H1 (cell line): ENCODE data around the gene ESD. TPM values are rescaled to one million over a fixed set of nuclear protein-coding genes. Genes with fewer than 3 reads are reported as not detected.

ENCODE experiments used
- CTCF ChIA-PET: fragments of 300-600 bp; sonication (Branson Sonifier 250); formaldehyde crosslinking; loops from one replicate; lab custom pipeline; 2021; ENCODE audit not compliant: partially characterized antibody; lab: Charles Lee
- POLR2A ChIA-PET: fragments of 300-600 bp; sonication (Branson Sonifier 250); formaldehyde crosslinking; loops from one replicate; lab custom pipeline; 2021; ENCODE audit warnings: inconsistent platforms; ENCODE audit not compliant: partially characterized antibody; lab: Charles Lee
- DNase-seq, 2 experiments: peaks; one replicate each; pipeline versions ENCODE4 v3.0.0 to v3.0.0-alpha.2; 2010 to 2022; ENCODE audit warnings: low spot score in 2 of 2, low read depth in 1 of 2, mixed read lengths in 1 of 2
- FAIRE-seq: peaks from 2 replicates; lab custom pipeline; 2011; peaks lifted over from hg19 to GRCh38; lab: Jason Lieb, UNC
- H2AFZ ChIP-seq: 2 replicates; pipeline ENCODE4 v1.8.1; 2012; ENCODE audit warnings: low read length, inconsistent platforms
- H2AK5ac ChIP-seq: 2 replicates; pipeline ENCODE4 v1.6.1; 2013; ENCODE audit warnings: low read depth, low read length
- H2BK120ac ChIP-seq: replicated peaks from 2 replicates; pipeline ENCODE3; 2013; ENCODE audit warnings: low read depth, low read length, inconsistent platforms
- H2BK12ac ChIP-seq: 2 replicates; pipeline ENCODE4 v1.6.1; 2013; ENCODE audit warnings: low read depth, low read length
- H2BK15ac ChIP-seq: 2 replicates; pipeline ENCODE4 v1.6.1; 2013; ENCODE audit warnings: low read length
- H2BK20ac ChIP-seq: 2 replicates; pipeline ENCODE4 v1.6.1; 2013; ENCODE audit warnings: low read length
- H2BK5ac ChIP-seq: 2 replicates; pipeline ENCODE4 v1.6.1; 2013; ENCODE audit warnings: low read depth, low read length
- H3K14ac ChIP-seq: 2 replicates; pipeline ENCODE4 v1.6.1; 2013; ENCODE audit warnings: inconsistent platforms; ENCODE audit not compliant: insufficient read length
- H3K18ac ChIP-seq: 2 replicates; pipeline ENCODE4 v1.6.1; 2013; ENCODE audit warnings: low read length; ENCODE audit errors: extremely low read depth
- H3K23ac ChIP-seq: 2 replicates; pipeline ENCODE4 v1.6.1; 2013; ENCODE audit warnings: inconsistent platforms; ENCODE audit not compliant: insufficient read length
- H3K23me2 ChIP-seq: 2 replicates; pipeline ENCODE4 v1.6.1; 2013; ENCODE audit warnings: low read depth, low read length
- H3K27ac ChIP-seq: 2 replicates; pipeline ENCODE4 v1.6.1; 2011; ENCODE audit warnings: low read depth, low read length, inconsistent platforms
- H3K27me3 ChIP-seq, 4 experiments: replicated peaks in 1 of 4; 1 replicate in 1 of 4; 2 replicates in 3 of 4; pipeline versions ENCODE4 v1.6.1 to v1.8.1; 2011 to 2013; ENCODE audit warnings: low read length in 3 of 4, mild to moderate bottlenecking in 3 of 4, inconsistent platforms in 2 of 4, mixed read lengths in 2 of 4, moderate library complexity in 1 of 4; ENCODE audit not compliant: control insufficient read depth in 3 of 4, insufficient read depth in 3 of 4; ENCODE audit errors: extremely low read depth in 1 of 4
- H3K36me3 ChIP-seq, 4 experiments: 2 replicates each; pipeline versions ENCODE4 v1.6.1 to v1.8.1; 2011 to 2013; ENCODE audit warnings: mild to moderate bottlenecking in 4 of 4, low read length in 3 of 4, moderate library complexity in 2 of 4, control low read depth in 1 of 4, inconsistent platforms in 1 of 4; ENCODE audit not compliant: insufficient read depth in 4 of 4, control insufficient read depth in 2 of 4
- H3K4ac ChIP-seq: replicated peaks from 2 replicates; pipeline ENCODE3; 2013; ENCODE audit warnings: low read length, low read depth, mixed read lengths, inconsistent platforms; ENCODE audit not compliant: insufficient read length
- H3K4me1 ChIP-seq, 4 experiments: replicated peaks in 1 of 4; 1 replicate in 1 of 4; 2 replicates in 3 of 4; pipeline versions ENCODE4 v1.6.1 to v1.8.1; 2011 to 2013; ENCODE audit warnings: low read length in 3 of 4, inconsistent platforms in 2 of 4, mixed read lengths in 1 of 4; ENCODE audit not compliant: insufficient read depth in 4 of 4, control insufficient read depth in 3 of 4
- H3K4me2 ChIP-seq, 2 experiments: 2 replicates each; pipeline versions ENCODE4 v1.6.1 to v1.8.1; 2011 to 2013; ENCODE audit warnings: low read depth in 2 of 2, low read length in 2 of 2, control low read depth in 1 of 2, inconsistent platforms in 1 of 2, mild to moderate bottlenecking in 1 of 2; ENCODE audit not compliant: insufficient read depth in 1 of 2
- H3K4me3 ChIP-seq, 4 experiments: fragments of 200-600, 300-600 bp in 1 of 4; sonication (generic), shearing (Covaris generic), sonication (Bioruptor Twin) in 1 of 4; 2 replicates each; pipeline versions ENCODE4 v1.5.1 to v1.8.1; 2011 to 2016; ENCODE audit warnings: low read length in 4 of 4, low read depth in 3 of 4, control low read depth in 2 of 4, inconsistent platforms in 2 of 4, mild to moderate bottlenecking in 2 of 4, mixed read lengths in 1 of 4, moderate library complexity in 1 of 4; ENCODE audit not compliant: insufficient read depth in 2 of 4; ENCODE audit errors: extremely low read depth in 1 of 4
- H3K56ac ChIP-seq: replicated peaks from 2 replicates; pipeline ENCODE3; 2013; ENCODE audit warnings: low read depth, mild to moderate bottlenecking, mixed read lengths, low read length, inconsistent platforms; ENCODE audit not compliant: insufficient read length
- H3K79me1 ChIP-seq: 2 replicates; pipeline ENCODE4 v1.6.1; 2013; ENCODE audit warnings: low read depth, low read length, control low read depth
- H3K79me2 ChIP-seq, 2 experiments: 2 replicates each; pipeline versions ENCODE4 v1.6.1 to v1.8.1; 2012 to 2013; ENCODE audit warnings: low read length in 2 of 2, mild to moderate bottlenecking in 2 of 2, inconsistent platforms in 1 of 2; ENCODE audit not compliant: insufficient read depth in 2 of 2, control insufficient read depth in 1 of 2
- H3K9ac ChIP-seq, 4 experiments: replicated peaks in 1 of 4; 1 replicate in 1 of 4; 2 replicates in 3 of 4; pipeline versions ENCODE4 v1.6.1 to v1.8.1; 2011 to 2013; ENCODE audit warnings: low read depth in 3 of 4, low read length in 3 of 4, control low read depth in 2 of 4, mild to moderate bottlenecking in 2 of 4, moderate library complexity in 2 of 4, inconsistent platforms in 1 of 4; ENCODE audit errors: extremely low read depth in 1 of 4
- H3K9me3 ChIP-seq, 2 experiments: 2 replicates each; pipeline versions ENCODE4 v1.6.1 to v1.8.1; 2012 to 2013; ENCODE audit warnings: mild to moderate bottlenecking in 2 of 2, moderate library complexity in 2 of 2, control low read depth in 1 of 2, inconsistent platforms in 1 of 2, low read depth in 1 of 2, low read length in 1 of 2, mixed read lengths in 1 of 2; ENCODE audit not compliant: insufficient read depth in 2 of 2
- H4K20me1 ChIP-seq, 2 experiments: replicated peaks in 1 of 2; 2 replicates each; pipeline versions ENCODE3 to v1.8.1; 2011 to 2013; ENCODE audit warnings: inconsistent platforms in 2 of 2, low read length in 2 of 2, mild to moderate bottlenecking in 1 of 2; ENCODE audit not compliant: insufficient read depth in 2 of 2, control insufficient read depth in 1 of 2
- H4K5ac ChIP-seq: 2 replicates; pipeline ENCODE4 v1.6.1; 2013; ENCODE audit warnings: low read length, low read depth, mixed read lengths, inconsistent platforms; ENCODE audit not compliant: insufficient read length
- H4K8ac ChIP-seq: 2 replicates; pipeline ENCODE4 v1.8.0; 2013; ENCODE audit warnings: mild to moderate bottlenecking, moderate library complexity, low read length, inconsistent platforms; ENCODE audit not compliant: insufficient read depth; ENCODE audit errors: extremely low read depth
- H4K91ac ChIP-seq: replicated peaks from 2 replicates; pipeline ENCODE3; 2013; ENCODE audit warnings: low read length, mixed read lengths, inconsistent platforms; ENCODE audit not compliant: insufficient read length
- CHD2 ChIP-seq: IDR thresholded peaks from 2 replicates; pipeline ENCODE4 v1.6.1; 2012; ENCODE audit warnings: low read length, improper control_type of control experiment
- JUN ChIP-seq: IDR thresholded peaks from 2 replicates; pipeline ENCODE4 v1.6.1; 2011; ENCODE audit warnings: low read depth, mild to moderate bottlenecking, improper control_type of control experiment, low read length
- POU5F1 ChIP-seq: IDR thresholded peaks from 2 replicates; pipeline ENCODE4 v1.6.1; 2011; ENCODE audit warnings: low read depth, mild to moderate bottlenecking, low read length, moderate library complexity
- SUZ12 ChIP-seq: fragments of 200-600 bp; sonication (generic); IDR thresholded peaks from 2 replicates; pipeline ENCODE4 v1.6.1; 2012; ENCODE audit warnings: mild to moderate bottlenecking, inconsistent platforms, low read length, moderate library complexity, mixed read lengths
- TAF1 ChIP-seq: IDR thresholded peaks from 2 replicates; pipeline ENCODE4 v1.6.1; 2011; ENCODE audit warnings: mild to moderate bottlenecking, low read depth, low read length
- USF2 ChIP-seq: IDR thresholded peaks from 2 replicates; pipeline ENCODE4 v1.6.1; 2011; ENCODE audit warnings: low read length, improper control_type of control experiment
- polyA plus RNA-seq, 7 experiments: library from polyadenylated mRNA; depleted of rRNA in 3 of 7; stranded (reverse) in 5 of 7; unstranded in 2 of 7; fragments of >200 nt in 5 of 7; fragments of 200-250 nt in 2 of 7; gene quantifications; 1 replicate in 5 of 7; 2 replicates in 1 of 7; 4 replicates in 1 of 7; pipeline versions ENCODE4 v1.2.1 to v1.2.3, GENCODE V29; 2011 to 2013; ENCODE audit warnings: missing spikeins in 2 of 7, mixed read lengths in 2 of 7
- total RNA-seq: library from RNA; stranded (reverse); fragmentation: NEBNext Ultra II Directional; extraction: Animal tissue kit (Norgen Biotek cat#: 25700); gene quantifications from 2 replicates; pipeline ENCODE4 v1.2.1, GENCODE V29; 2021

ESD gene
- total and polyA plus RNA-seq, 2 of the 8 experiments (the other 6 are each of a cell fraction or from before 2014, with no cell fraction given) = 40.3 to 55.8 TPM

GRCh38 chr13:46771693-46772092 lies 25.3 kb downstream of the ESD start:
- Histone ChIP-seq H2BK20ac (no peak overlapping the region), H3K18ac (no peak overlapping the region), H3K23me2 (no peaks in the 10 kb centered on the region), H2BK15ac (no peak overlapping the region), H3K4me3 (no peak overlapping the region), H2BK120ac (no peak overlapping the region), H3K4ac (no peak overlapping the region), H4K91ac (no peak overlapping the region), H3K79me1 (no peaks in the 10 kb centered on the region), H4K5ac (no peak overlapping the region), H3K79me2 (no peaks in the 10 kb centered on the region), H3K27me3 (no peaks in the 10 kb centered on the region), H3K23ac (no peak overlapping the region), H3K4me2 (no peak overlapping the region), H3K4me1 (no peaks in the 10 kb centered on the region), H2AK5ac (no peak overlapping the region), H2BK12ac (no peak overlapping the region), H3K9ac (no peak overlapping the region), H3K14ac (no peak overlapping the region), H2BK5ac (no peak overlapping the region), H4K20me1 (peaks cover 0 to 2% of the 10 kb centered on the region in 2 experiments), H3K9me3 (no peaks in the 10 kb centered on the region), H2AFZ (no peak overlapping the region)
- FAIRE-seq = no peak
- ChIA-PET CTCF (no interaction called here), POLR2A (no interaction called here)
- TF ChIP-seq CHD2 = no peak
- no peak for TF ChIP-seq USF2
- TF ChIP-seq SUZ12 = no peak
- no peak for TF ChIP-seq POU5F1
- TF ChIP-seq JUN = no peak
- no peak for TF ChIP-seq TAF1
- TF ChIP-seq, all 59 proteins: peak for 0
- Histone ChIP-seq H4K8ac (no peak overlapping the region), H3K27ac (no peak overlapping the region), H3K56ac (no peak overlapping the region), H3K36me3 (peaks cover 0 to 9% (median 0%) of the 10 kb centered on the region in 4 experiments; a peak in 3 of 8 replicates)
- DNase-seq = no peak
